ENCODE measurements around the gene FFAR3.

DNA sequence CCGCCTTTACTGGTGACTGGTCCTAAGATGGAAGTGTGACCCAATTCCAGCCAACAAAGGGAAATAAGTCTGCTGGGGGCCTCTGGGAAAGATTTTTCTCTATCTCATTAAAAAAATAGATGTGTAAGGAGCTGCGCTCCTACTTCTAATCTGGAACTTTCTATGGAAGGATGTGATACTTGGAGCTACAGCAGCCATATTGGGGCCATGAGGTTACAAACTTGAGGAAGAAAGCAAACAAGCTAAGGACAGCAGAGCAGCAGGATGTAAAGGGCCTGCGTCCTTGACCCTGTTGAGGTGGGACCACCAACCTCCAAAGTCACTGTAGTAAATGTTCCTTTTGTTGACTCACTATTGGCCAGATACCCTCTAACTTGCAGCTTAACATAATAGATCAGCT, 20.1 kb downstream of the FFAR3 start:
- no peak for TF ChIP-seq EZH2 (IDR thresholded peaks at IDR 0.05; ENCODE audit: low read length)
- TF ChIP-seq, protein P1, sequence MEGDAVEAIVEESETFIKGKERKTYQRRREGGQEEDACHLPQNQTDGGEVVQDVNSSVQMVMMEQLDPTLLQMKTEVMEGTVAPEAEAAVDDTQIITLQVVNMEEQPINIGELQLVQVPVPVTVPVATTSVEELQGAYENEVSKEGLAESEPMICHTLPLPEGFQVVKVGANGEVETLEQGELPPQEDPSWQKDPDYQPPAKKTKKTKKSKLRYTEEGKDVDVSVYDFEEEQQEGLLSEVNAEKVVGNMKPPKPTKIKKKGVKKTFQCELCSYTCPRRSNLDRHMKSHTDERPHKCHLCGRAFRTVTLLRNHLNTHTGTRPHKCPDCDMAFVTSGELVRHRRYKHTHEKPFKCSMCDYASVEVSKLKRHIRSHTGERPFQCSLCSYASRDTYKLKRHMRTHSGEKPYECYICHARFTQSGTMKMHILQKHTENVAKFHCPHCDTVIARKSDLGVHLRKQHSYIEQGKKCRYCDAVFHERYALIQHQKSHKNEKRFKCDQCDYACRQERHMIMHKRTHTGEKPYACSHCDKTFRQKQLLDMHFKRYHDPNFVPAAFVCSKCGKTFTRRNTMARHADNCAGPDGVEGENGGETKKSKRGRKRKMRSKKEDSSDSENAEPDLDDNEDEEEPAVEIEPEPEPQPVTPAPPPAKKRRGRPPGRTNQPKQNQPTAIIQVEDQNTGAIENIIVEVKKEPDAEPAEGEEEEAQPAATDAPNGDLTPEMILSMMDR (optimal IDR thresholded peaks at IDR 0.05 in 1 of 3, IDR thresholded peaks at IDR 0.05 in 1 of 3, conservative IDR thresholded peaks at IDR 0.05 in 1 of 3; ENCODE audit: extremely low read depth in 1 of 3, insufficient read depth in 2 of 3, low read length in 3 of 3) = no peak
